GM23338 (cell line): ENCODE results near the gene HTR3C.

Source experiments
- EZH2 ChIP-seq: fragments of 200-600 bp; sonication (generic); IDR thresholded peaks from one replicate; pipeline ENCODE4 v1.8.0; 2017; ENCODE audit warnings: antibody characterized with exemption, mild to moderate bottlenecking, low read depth; ENCODE audit not compliant: unreplicated experiment
- EZH2phosphoT487 ChIP-seq: fragments of 200-600 bp; sonication (generic); IDR thresholded peaks from one replicate; pipeline ENCODE4 v1.8.1; 2018; ENCODE audit warnings: antibody characterized with exemption; ENCODE audit not compliant: unreplicated experiment
- JUNB ChIP-seq: IDR thresholded peaks from one replicate; pipeline ENCODE4 v1.6.1; 2016; ENCODE audit warnings: antibody characterized with exemption; ENCODE audit not compliant: unreplicated experiment
- POLR2AphosphoS5 ChIP-seq: IDR thresholded peaks from 2 replicates; pipeline ENCODE4 v1.6.1; 2016; ENCODE audit warnings: antibody characterized with exemption, low read depth
- ZNF114 ChIP-seq: fragments of 250-450 bp; sonication (Bioruptor Pico); IDR thresholded peaks from 2 replicates; pipeline ENCODE4 v1.5.0; 2020; ENCODE audit warnings: mild to moderate bottlenecking, moderate library complexity
- TF ChIP-seq, protein P1 (sequence below), 2 experiments: fragments of 200-600 bp in 1 of 2; sonication (generic) in 1 of 2; conservative IDR thresholded peaks; 2 replicates each; pipeline versions ENCODE4 v1.5.1 to v1.6.1; 2016 to 2017; ENCODE audit warnings: antibody characterized with exemption in 2 of 2, low read depth in 2 of 2, mild to moderate bottlenecking in 2 of 2, moderate library complexity in 1 of 2
- TF ChIP-seq, protein P2 (sequence below): IDR thresholded peaks from 2 replicates; pipeline ENCODE4 v1.6.1; 2016; ENCODE audit warnings: antibody characterized with exemption
- TF ChIP-seq, protein P3 (sequence below): IDR thresholded peaks from one replicate; pipeline ENCODE4 v1.6.1; 2018; ENCODE audit warnings: antibody characterized with exemption; ENCODE audit not compliant: unreplicated experiment

DNA sequence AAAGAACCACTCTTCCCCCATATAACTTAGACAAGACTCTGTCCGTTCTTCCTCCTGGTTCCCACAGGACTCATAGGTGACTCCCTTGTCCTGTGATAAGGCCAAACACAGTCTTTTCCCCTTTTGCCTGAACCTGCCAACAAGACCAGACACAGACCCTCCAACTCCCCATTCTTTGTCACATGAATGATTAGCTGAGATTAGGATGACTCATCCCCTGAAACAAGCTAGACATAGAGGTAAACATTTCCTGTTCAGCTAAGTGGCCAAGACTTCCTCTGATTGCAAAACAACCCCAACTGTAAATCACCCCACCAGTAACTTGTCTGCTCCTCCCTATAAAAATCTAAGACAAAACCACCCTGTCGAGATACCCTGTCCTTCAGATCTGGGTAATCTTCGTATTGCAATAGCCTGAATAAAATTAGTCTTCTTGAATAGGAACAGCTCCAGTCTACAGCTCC, 32.6 kb downstream of the HTR3C start:
- TF ChIP-seq, protein P1, sequence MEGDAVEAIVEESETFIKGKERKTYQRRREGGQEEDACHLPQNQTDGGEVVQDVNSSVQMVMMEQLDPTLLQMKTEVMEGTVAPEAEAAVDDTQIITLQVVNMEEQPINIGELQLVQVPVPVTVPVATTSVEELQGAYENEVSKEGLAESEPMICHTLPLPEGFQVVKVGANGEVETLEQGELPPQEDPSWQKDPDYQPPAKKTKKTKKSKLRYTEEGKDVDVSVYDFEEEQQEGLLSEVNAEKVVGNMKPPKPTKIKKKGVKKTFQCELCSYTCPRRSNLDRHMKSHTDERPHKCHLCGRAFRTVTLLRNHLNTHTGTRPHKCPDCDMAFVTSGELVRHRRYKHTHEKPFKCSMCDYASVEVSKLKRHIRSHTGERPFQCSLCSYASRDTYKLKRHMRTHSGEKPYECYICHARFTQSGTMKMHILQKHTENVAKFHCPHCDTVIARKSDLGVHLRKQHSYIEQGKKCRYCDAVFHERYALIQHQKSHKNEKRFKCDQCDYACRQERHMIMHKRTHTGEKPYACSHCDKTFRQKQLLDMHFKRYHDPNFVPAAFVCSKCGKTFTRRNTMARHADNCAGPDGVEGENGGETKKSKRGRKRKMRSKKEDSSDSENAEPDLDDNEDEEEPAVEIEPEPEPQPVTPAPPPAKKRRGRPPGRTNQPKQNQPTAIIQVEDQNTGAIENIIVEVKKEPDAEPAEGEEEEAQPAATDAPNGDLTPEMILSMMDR (conservative IDR thresholded peaks at IDR 0.05; ENCODE audit: low read depth in 2 of 2) = no peak
- TF ChIP-seq EZH2 (no peak), POLR2AphosphoS5 (no peak), EZH2phosphoT487 (no peak), JUNB (no peak), ZNF114 (CRISPR knock-in tag) (no peak)
- TF ChIP-seq, protein P2, sequence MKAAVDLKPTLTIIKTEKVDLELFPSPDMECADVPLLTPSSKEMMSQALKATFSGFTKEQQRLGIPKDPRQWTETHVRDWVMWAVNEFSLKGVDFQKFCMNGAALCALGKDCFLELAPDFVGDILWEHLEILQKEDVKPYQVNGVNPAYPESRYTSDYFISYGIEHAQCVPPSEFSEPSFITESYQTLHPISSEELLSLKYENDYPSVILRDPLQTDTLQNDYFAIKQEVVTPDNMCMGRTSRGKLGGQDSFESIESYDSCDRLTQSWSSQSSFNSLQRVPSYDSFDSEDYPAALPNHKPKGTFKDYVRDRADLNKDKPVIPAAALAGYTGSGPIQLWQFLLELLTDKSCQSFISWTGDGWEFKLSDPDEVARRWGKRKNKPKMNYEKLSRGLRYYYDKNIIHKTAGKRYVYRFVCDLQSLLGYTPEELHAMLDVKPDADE = no peak
- TF ChIP-seq, protein P3, sequence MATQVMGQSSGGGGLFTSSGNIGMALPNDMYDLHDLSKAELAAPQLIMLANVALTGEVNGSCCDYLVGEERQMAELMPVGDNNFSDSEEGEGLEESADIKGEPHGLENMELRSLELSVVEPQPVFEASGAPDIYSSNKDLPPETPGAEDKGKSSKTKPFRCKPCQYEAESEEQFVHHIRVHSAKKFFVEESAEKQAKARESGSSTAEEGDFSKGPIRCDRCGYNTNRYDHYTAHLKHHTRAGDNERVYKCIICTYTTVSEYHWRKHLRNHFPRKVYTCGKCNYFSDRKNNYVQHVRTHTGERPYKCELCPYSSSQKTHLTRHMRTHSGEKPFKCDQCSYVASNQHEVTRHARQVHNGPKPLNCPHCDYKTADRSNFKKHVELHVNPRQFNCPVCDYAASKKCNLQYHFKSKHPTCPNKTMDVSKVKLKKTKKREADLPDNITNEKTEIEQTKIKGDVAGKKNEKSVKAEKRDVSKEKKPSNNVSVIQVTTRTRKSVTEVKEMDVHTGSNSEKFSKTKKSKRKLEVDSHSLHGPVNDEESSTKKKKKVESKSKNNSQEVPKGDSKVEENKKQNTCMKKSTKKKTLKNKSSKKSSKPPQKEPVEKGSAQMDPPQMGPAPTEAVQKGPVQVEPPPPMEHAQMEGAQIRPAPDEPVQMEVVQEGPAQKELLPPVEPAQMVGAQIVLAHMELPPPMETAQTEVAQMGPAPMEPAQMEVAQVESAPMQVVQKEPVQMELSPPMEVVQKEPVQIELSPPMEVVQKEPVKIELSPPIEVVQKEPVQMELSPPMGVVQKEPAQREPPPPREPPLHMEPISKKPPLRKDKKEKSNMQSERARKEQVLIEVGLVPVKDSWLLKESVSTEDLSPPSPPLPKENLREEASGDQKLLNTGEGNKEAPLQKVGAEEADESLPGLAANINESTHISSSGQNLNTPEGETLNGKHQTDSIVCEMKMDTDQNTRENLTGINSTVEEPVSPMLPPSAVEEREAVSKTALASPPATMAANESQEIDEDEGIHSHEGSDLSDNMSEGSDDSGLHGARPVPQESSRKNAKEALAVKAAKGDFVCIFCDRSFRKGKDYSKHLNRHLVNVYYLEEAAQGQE = no peak
